Loucy (cell line): Measurements from ENCODE around the gene RNF130.

Experiments used
- H2AFZ ChIP-seq: fragments of 200-600 bp; sonication (generic); 2 replicates; pipeline ENCODE4 v1.6.0; 2016; ENCODE audit warnings: antibody characterized with exemption, mild to moderate bottlenecking, low read length, moderate library complexity
- H3F3A ChIP-seq: fragments of 200-600 bp; 2 replicates; pipeline ENCODE4 v1.6.0; 2016; ENCODE audit warnings: antibody characterized with exemption, low read depth, mild to moderate bottlenecking
- H3K27me3 ChIP-seq: fragments of 200-600 bp; sonication (generic); 2 replicates; pipeline ENCODE4 v1.6.1; 2014; ENCODE audit warnings: low read length, mild to moderate bottlenecking; ENCODE audit not compliant: insufficient read depth, poor library complexity, severe bottlenecking
- H3K36me3 ChIP-seq: fragments of 200-600 bp; sonication (generic); 2 replicates; pipeline ENCODE4 v1.6.1; 2016; ENCODE audit warnings: low read length; ENCODE audit not compliant: insufficient read depth
- H3K4me1 ChIP-seq: fragments of 200-600 bp; sonication (generic); 2 replicates; pipeline ENCODE4 v1.5.1; 2014; ENCODE audit warnings: low read length, mild to moderate bottlenecking; ENCODE audit not compliant: insufficient read depth, poor library complexity, severe bottlenecking
- H3K4me2 ChIP-seq: fragments of 200-600 bp; sonication (generic); 2 replicates; pipeline ENCODE4 v1.6.0; 2014; ENCODE audit warnings: antibody characterized with exemption, low read length, low read depth, mild to moderate bottlenecking; ENCODE audit not compliant: poor library complexity, severe bottlenecking
- H3K4me3 ChIP-seq: fragments of 200-600 bp; sonication (generic); 2 replicates; pipeline ENCODE4 v1.5.1; 2014; ENCODE audit warnings: low read length, mild to moderate bottlenecking, mixed read lengths; ENCODE audit not compliant: poor library complexity, severe bottlenecking
- H3K79me2 ChIP-seq: fragments of 200-600 bp; sonication (generic); 2 replicates; pipeline ENCODE4 v1.6.1; 2014; ENCODE audit warnings: low read length; ENCODE audit not compliant: insufficient read depth
- H3K9ac ChIP-seq: fragments of 200-600 bp; sonication (generic); 2 replicates; pipeline ENCODE4 v1.6.0; 2014; ENCODE audit warnings: mild to moderate bottlenecking, low read depth, low read length, moderate library complexity; ENCODE audit not compliant: poor library complexity, severe bottlenecking
- H3K9me2 ChIP-seq: fragments of 200-600 bp; sonication (generic); replicated peaks from 2 replicates; pipeline ENCODE4 v1.6.1; 2016; ENCODE audit warnings: low read depth, low read length, mixed read lengths
- H3K9me3 ChIP-seq: fragments of 200-600 bp; sonication (generic); 2 replicates; pipeline ENCODE4 v1.6.1; 2014; ENCODE audit warnings: mild to moderate bottlenecking, antibody characterized with exemption, low read length, low read depth; ENCODE audit not compliant: insufficient read depth
- H4K20me1 ChIP-seq: fragments of 200-600 bp; sonication (generic); 2 replicates; pipeline ENCODE4 v1.6.0; 2014; ENCODE audit warnings: antibody characterized with exemption, low read length, mild to moderate bottlenecking; ENCODE audit not compliant: insufficient read depth, poor library complexity, severe bottlenecking
- CTCF ChIP-seq: fragments of 200-600 bp; sonication (generic); conservative IDR thresholded peaks from 2 replicates; pipeline ENCODE4 v1.5.1; 2014; ENCODE audit warnings: mild to moderate bottlenecking, antibody characterized with exemption, low read length
- EZH2phosphoT487 ChIP-seq: fragments of 200-600 bp; IDR thresholded peaks from 2 replicates; pipeline ENCODE4 v1.6.1; 2018; ENCODE audit warnings: antibody characterized with exemption, mild to moderate bottlenecking, moderate library complexity, borderline replicate concordance

The RNF130 gene

GRCh38 chr5:180027459-180028089 is 44.0 kb downstream of the RNF130 start:
- Histone ChIP-seq H3K4me1 (peaks cover 13% of the 10 kb centered on the region), H3K9me2 (no peaks in the 10 kb centered on the region), H2AFZ (no peak overlapping the region), H4K20me1 (no peaks in the 10 kb centered on the region), H3K36me3 (peaks cover 23% of the 10 kb centered on the region; the same call in 1 of the 2 replicates), H3K4me2 (no peak overlapping the region), H3F3A (no peaks in the 10 kb centered on the region), H3K79me2 (peaks cover 15% of the 10 kb centered on the region; the same call in 1 of the 2 replicates), H3K9me3 (no peaks in the 10 kb centered on the region), H3K4me3 (no peak overlapping the region), H3K27me3 (no peaks in the 10 kb centered on the region), H3K9ac (no peak overlapping the region)
- TF ChIP-seq EZH2phosphoT487 (no peak), CTCF (no peak)

GRCh38 chr5:180026734-180027458 is 44.7 kb downstream of the RNF130 start:
- Histone ChIP-seq H3F3A (no peaks in the 10 kb centered on the region), H4K20me1 (no peaks in the 10 kb centered on the region), H3K4me1 (peaks cover 13% of the 10 kb centered on the region), H2AFZ (no peak overlapping the region), H3K4me3 (no peak overlapping the region), H3K79me2 (peaks cover 21% of the 10 kb centered on the region; the same call in 1 of the 2 replicates), H3K36me3 (peaks cover 18% of the 10 kb centered on the region; the same call in 1 of the 2 replicates), H3K9me3 (no peaks in the 10 kb centered on the region), H3K9me2 (no peaks in the 10 kb centered on the region), H3K27me3 (no peaks in the 10 kb centered on the region), H3K4me2 (no peak overlapping the region), H3K9ac (no peak overlapping the region)
- no peak for TF ChIP-seq EZH2phosphoT487
- TF ChIP-seq CTCF, result no peak

- Histone ChIP-seq H3K9me3 (no peaks in the 10 kb centered on the region), H3K36me3 (peaks cover 19% of the 10 kb centered on the region; the same call in 1 of the 2 replicates), H4K20me1 (no peaks in the 10 kb centered on the region), H3K9me2 (no peaks in the 10 kb centered on the region), H3K4me1 (peaks cover 13% of the 10 kb centered on the region), H3K79me2 (peaks cover 21% of the 10 kb centered on the region; the same call in 1 of the 2 replicates), H3F3A (no peaks in the 10 kb centered on the region), H3K4me2 (no peak overlapping the region), H3K9ac (no peak overlapping the region), H3K27me3 (no peaks in the 10 kb centered on the region), H3K4me3 (no peak overlapping the region), H2AFZ (no peak overlapping the region)
- TF ChIP-seq EZH2phosphoT487, result no peak
- TF ChIP-seq CTCF, result no peak
Observed at GRCh38 chr5:180026320-180026719, 45.2 kb downstream of the RNF130 start.
